SJSA1 (cell line): ENCODE data around the gene JSRP1. TPM values are rescaled to one million over a fixed set of nuclear protein-coding genes. Genes with fewer than 3 reads are reported as not detected.

ENCODE experiments used
- DNase-seq, 2 experiments: peaks; one replicate each; pipeline ENCODE4 v3.0.0-alpha.2; 2015 to 2020; ENCODE audit warnings: low spot score in 2 of 2, low read depth in 1 of 2
- H3K27ac ChIP-seq: fragments of 250-450 bp; sonication (Bioruptor Pico); 2 replicates; pipeline ENCODE4 v1.5.1; 2020; ENCODE audit warnings: mild to moderate bottlenecking, moderate library complexity
- H3K27me3 ChIP-seq: fragments of 250-450 bp; sonication (Bioruptor Pico); replicated peaks from 2 replicates; pipeline ENCODE4 v1.5.1; 2020; ENCODE audit warnings: mild to moderate bottlenecking, moderate library complexity
- H3K36me3 ChIP-seq: fragments of 250-450 bp; sonication (Bioruptor Pico); 2 replicates; pipeline ENCODE4 v1.5.1; 2020; ENCODE audit warnings: mild to moderate bottlenecking
- H3K4me1 ChIP-seq: fragments of 250-450 bp; sonication (Bioruptor Pico); replicated peaks from 2 replicates; pipeline ENCODE4 v1.6.1; 2021; ENCODE audit warnings: mild to moderate bottlenecking
- H3K4me3 ChIP-seq: fragments of 250-450 bp; sonication (Bioruptor Pico); 2 replicates; pipeline ENCODE4 v1.5.1; 2020; ENCODE audit warnings: mild to moderate bottlenecking
- H3K9me3 ChIP-seq: fragments of 250-450 bp; sonication (Bioruptor Pico); replicated peaks from 2 replicates; pipeline ENCODE4 v1.5.1; 2020; ENCODE audit warnings: mild to moderate bottlenecking
- total RNA-seq: library from RNA; depleted of rRNA; stranded (reverse); fragments of >200 nt; shearing (Covaris generic); gene quantifications from 2 replicates; pipeline ENCODE4 v1.2.3, GENCODE V29; 2014

The JSRP1 gene
- total RNA-seq, 1 experiment from 2014 or later, result not detected

- Histone ChIP-seq H3K27me3 (no peaks in the 10 kb centered on the region), H3K36me3 (peaks cover 88% of the 10 kb centered on the region), H3K27ac (no peak overlapping the region), H3K9me3 (no peaks in the 10 kb centered on the region), H3K4me1 (no peaks in the 10 kb centered on the region), H3K4me3 (no peak overlapping the region)
- DNase-seq, result no peak
Measured at GRCh38 chr19:2224754-2225349, 31.4 kb downstream of the JSRP1 start.

GRCh38 chr19:2223959-2224358, 32.3 kb downstream of the JSRP1 start:
- peaks cover 88% of the 10 kb centered on the region for H3K36me3 ChIP-seq
- no peaks in the 10 kb centered on the region for H3K4me1 ChIP-seq
- no peak overlapping the region for H3K27ac ChIP-seq
- DNase-seq, result no peak
- H3K4me3 ChIP-seq, result no peak overlapping the region
- no peaks in the 10 kb centered on the region for H3K9me3 ChIP-seq
- no peaks in the 10 kb centered on the region for H3K27me3 ChIP-seq

GRCh38 chr19:2223391-2223790, 32.8 kb downstream of the JSRP1 start:
- peaks cover 88% of the 10 kb centered on the region for H3K36me3 ChIP-seq
- no peak overlapping the region for H3K4me3 ChIP-seq
- no peaks in the 10 kb centered on the region for H3K9me3 ChIP-seq
- DNase-seq, result no peak
- H3K4me1 ChIP-seq, result no peaks in the 10 kb centered on the region
- no peaks in the 10 kb centered on the region for H3K27me3 ChIP-seq
- H3K27ac ChIP-seq, result no peak overlapping the region

- Histone ChIP-seq H3K4me3 (no peak overlapping the region), H3K27me3 (no peaks in the 10 kb centered on the region), H3K4me1 (no peaks in the 10 kb centered on the region), H3K27ac (no peak overlapping the region), H3K9me3 (no peaks in the 10 kb centered on the region), H3K36me3 (peaks cover 92% of the 10 kb centered on the region)
- no peak for DNase-seq
Measured at GRCh38 chr19:2221918-2222317, 34.3 kb downstream of the JSRP1 start.

GRCh38 chr19:2221250-2221831, 34.9 kb downstream of the JSRP1 start:
- Histone ChIP-seq H3K36me3 (peaks cover 92% of the 10 kb centered on the region), H3K27ac (no peak overlapping the region), H3K9me3 (no peaks in the 10 kb centered on the region), H3K4me3 (no peak overlapping the region), H3K4me1 (no peaks in the 10 kb centered on the region), H3K27me3 (no peaks in the 10 kb centered on the region)
- no peak for DNase-seq

GRCh38 chr19:2219726-2220125, 36.5 kb downstream of the JSRP1 start:
- no peak for DNase-seq
- Histone ChIP-seq H3K27me3 (no peaks in the 10 kb centered on the region), H3K4me3 (no peak overlapping the region), H3K27ac (no peak overlapping the region), H3K4me1 (no peaks in the 10 kb centered on the region), H3K9me3 (no peaks in the 10 kb centered on the region), H3K36me3 (peaks cover 92% of the 10 kb centered on the region)

- H3K36me3 ChIP-seq, result peaks cover 97% of the 10 kb centered on the region
- DNase-seq, result no peak
- no peaks in the 10 kb centered on the region for H3K4me1 ChIP-seq
- no peaks in the 10 kb centered on the region for H3K9me3 ChIP-seq
- no peak overlapping the region for H3K27ac ChIP-seq
- H3K27me3 ChIP-seq, result no peaks in the 10 kb centered on the region
- no peak overlapping the region for H3K4me3 ChIP-seq
Measured at GRCh38 chr19:2217591-2217990, 38.6 kb downstream of the JSRP1 start.

GRCh38 chr19:2216361-2217225, 39.6 kb downstream of the JSRP1 start:
- H3K27ac ChIP-seq, result no peak overlapping the region
- no peaks in the 10 kb centered on the region for H3K4me1 ChIP-seq
- H3K36me3 ChIP-seq, result peaks cover 97% of the 10 kb centered on the region
- H3K27me3 ChIP-seq, result no peaks in the 10 kb centered on the region
- H3K4me3 ChIP-seq, result no peak overlapping the region
- H3K9me3 ChIP-seq, result no peaks in the 10 kb centered on the region
- no peak for DNase-seq

- no peak overlapping the region for H3K27ac ChIP-seq
- no peaks in the 10 kb centered on the region for H3K4me1 ChIP-seq
- no peak for DNase-seq
- no peaks in the 10 kb centered on the region for H3K9me3 ChIP-seq
- H3K36me3 ChIP-seq, result peaks cover 97% of the 10 kb centered on the region
- no peaks in the 10 kb centered on the region for H3K27me3 ChIP-seq
- no peak overlapping the region for H3K4me3 ChIP-seq
Measured at GRCh38 chr19:2215281-2215751, 40.9 kb downstream of the JSRP1 start.

- DNase-seq, result no peak
- Histone ChIP-seq H3K9me3 (no peaks in the 10 kb centered on the region), H3K4me1 (no peaks in the 10 kb centered on the region), H3K36me3 (peaks cover 95% of the 10 kb centered on the region), H3K27me3 (no peaks in the 10 kb centered on the region), H3K27ac (no peak overlapping the region), H3K4me3 (no peak overlapping the region)
Measured at GRCh38 chr19:2214251-2214650, 42.0 kb downstream of the JSRP1 start.

- Histone ChIP-seq H3K4me1 (no peaks in the 10 kb centered on the region), H3K4me3 (no peak overlapping the region), H3K36me3 (peaks cover 95% of the 10 kb centered on the region), H3K27ac (no peak overlapping the region), H3K9me3 (no peaks in the 10 kb centered on the region), H3K27me3 (no peaks in the 10 kb centered on the region)
- DNase-seq, result no peak
Measured at GRCh38 chr19:2213799-2214198, 42.4 kb downstream of the JSRP1 start.

- no peak for DNase-seq
- H3K27ac ChIP-seq, result no peak overlapping the region
- H3K4me1 ChIP-seq, result no peaks in the 10 kb centered on the region
- H3K36me3 ChIP-seq, result peaks cover 98% of the 10 kb centered on the region
- no peaks in the 10 kb centered on the region for H3K9me3 ChIP-seq
- H3K27me3 ChIP-seq, result no peaks in the 10 kb centered on the region
- no peak overlapping the region for H3K4me3 ChIP-seq
Measured at GRCh38 chr19:2212861-2213711, 43.1 kb downstream of the JSRP1 start.

- no peak overlapping the region for H3K27ac ChIP-seq
- H3K4me3 ChIP-seq, result no peak overlapping the region
- no peak for DNase-seq
- no peaks in the 10 kb centered on the region for H3K4me1 ChIP-seq
- H3K27me3 ChIP-seq, result no peaks in the 10 kb centered on the region
- H3K36me3 ChIP-seq, result peaks cover 96% of the 10 kb centered on the region
- H3K9me3 ChIP-seq, result no peaks in the 10 kb centered on the region
Measured at GRCh38 chr19:2210987-2211740, 45.1 kb downstream of the JSRP1 start.
